Naive thymus-derived CD4-positive, alpha-beta T cell (primary cell): ENCODE results near the gene TMEM273. TPM values are rescaled to one million over a fixed set of nuclear protein-coding genes. Genes with fewer than 3 reads are reported as not detected.

Experiments used
- ATAC-seq: fragments of 150-1000 bp; cut with Tn5 transposase; 2 replicates; pipeline ENCODE4 v1.10.0; 2021; ENCODE audit warnings: mild to moderate bottlenecking, moderate library complexity
- CTCF ChIA-PET: fragments of 350-600 bp; sonication (Branson Sonifier 250); formaldehyde crosslinking; loops from one replicate; lab custom pipeline; 2021; ENCODE audit warnings: antibody characterized with exemption; lab: Charles Lee
- POLR2A ChIA-PET: fragments of 350-600 bp; sonication (Branson Sonifier 250); formaldehyde crosslinking; loops from one replicate; lab custom pipeline; 2021; ENCODE audit warnings: antibody characterized with exemption, inconsistent platforms; lab: Charles Lee
- DNase-seq, 9 donors: peaks; one replicate each; pipeline versions ENCODE4 v3.0.0 to v3.0.0-alpha.2; 2020 to 2022; ENCODE audit warnings: mixed read lengths in 1 of 9
- H3K27ac ChIP-seq: one replicate; pipeline ENCODE4 v1.7.0; 2013; ENCODE audit warnings: mild to moderate bottlenecking, low read depth, low read length, moderate library complexity
- H3K27me3 ChIP-seq, 2 donors: one replicate each; pipeline ENCODE4 v1.7.0; 2013; ENCODE audit warnings: low read length in 2 of 2, mild to moderate bottlenecking in 2 of 2, moderate library complexity in 2 of 2; ENCODE audit not compliant: control insufficient read depth in 2 of 2, insufficient read depth in 2 of 2
- H3K36me3 ChIP-seq, 3 experiments: 1 replicate in 2 of 3; 2 replicates in 1 of 3; pipeline ENCODE4 v1.7.0; 2013; ENCODE audit warnings: low read length in 3 of 3, mild to moderate bottlenecking in 3 of 3, moderate library complexity in 1 of 3; ENCODE audit not compliant: insufficient read depth in 3 of 3, control insufficient read depth in 2 of 3
- H3K4me1 ChIP-seq, 2 donors: one replicate each; pipeline ENCODE4 v1.7.0; 2013; ENCODE audit warnings: low read length in 2 of 2, mild to moderate bottlenecking in 2 of 2, moderate library complexity in 1 of 2; ENCODE audit not compliant: control insufficient read depth in 2 of 2, insufficient read depth in 2 of 2
- H3K4me3 ChIP-seq: 2 replicates; pipeline ENCODE4 v1.7.0; 2013; ENCODE audit warnings: mild to moderate bottlenecking, low read length
- H3K9me3 ChIP-seq, 3 experiments: 1 replicate in 2 of 3; 2 replicates in 1 of 3; pipeline ENCODE4 v1.7.0; 2013; ENCODE audit warnings: low read length in 3 of 3; ENCODE audit not compliant: control insufficient read depth in 2 of 3
- H3K27ac Mint-ChIP-seq, 9 donors: one replicate each; pipeline ENCODE4 v1.8.0; 2020 to 2022; ENCODE audit warnings: mixed read lengths in 9 of 9, mild to moderate bottlenecking in 8 of 9, moderate library complexity in 5 of 9, inconsistent platforms in 2 of 9
- H3K27me3 Mint-ChIP-seq, 5 donors: one replicate each; pipeline ENCODE4 v1.8.0; 2021 to 2022; ENCODE audit warnings: mixed read lengths in 5 of 5, mild to moderate bottlenecking in 1 of 5
- H3K36me3 Mint-ChIP-seq, 5 donors: one replicate each; pipeline ENCODE4 v1.8.0; 2020 to 2022; ENCODE audit warnings: mixed read lengths in 5 of 5, mild to moderate bottlenecking in 3 of 5, inconsistent platforms in 1 of 5
- H3K4me1 Mint-ChIP-seq, 7 donors: one replicate each; pipeline ENCODE4 v1.8.0; 2020 to 2022; ENCODE audit warnings: mixed read lengths in 7 of 7, mild to moderate bottlenecking in 3 of 7, inconsistent platforms in 1 of 7
- H3K4me3 Mint-ChIP-seq, 10 donors: one replicate each; pipeline ENCODE4 v1.8.0; 2020 to 2022; ENCODE audit warnings: mild to moderate bottlenecking in 10 of 10, mixed read lengths in 10 of 10, moderate library complexity in 6 of 10, inconsistent platforms in 2 of 10
- H3K9me3 Mint-ChIP-seq, 11 donors: one replicate each; pipeline ENCODE4 v1.8.0; 2020 to 2022; ENCODE audit warnings: mixed read lengths in 11 of 11, mild to moderate bottlenecking in 4 of 11, inconsistent platforms in 1 of 11, moderate library complexity in 1 of 11
- intact Hi-C, 2 donors: fragments of 100-400 bp; cut with micrococcal nuclease; formaldehyde crosslinking; loops; one replicate each; pipeline ENCODE4 v1.15.1; 2023
- polyA plus RNA-seq, 2 donors: library from polyadenylated mRNA; unstranded; fragments of 300-500 nt; fragmentation: Illumina TruSeq; gene quantifications; one replicate each; pipeline ENCODE4 v1.2.3, GENCODE V29; 2021
- total RNA-seq, 6 experiments: library from RNA in 5 of 6; stranded (reverse) in 5 of 6; gene quantifications; 1 replicate in 5 of 6; 2 replicates in 1 of 6; pipeline ENCODE4 v1.2.3 and lab custom pipeline; 2021 to 2026

Gene TMEM273
- total and polyA plus RNA-seq, 7 experiments from 2014 or later = 0.26 to 20.2 (median 1.8) TPM; not detected in 1

DNA sequence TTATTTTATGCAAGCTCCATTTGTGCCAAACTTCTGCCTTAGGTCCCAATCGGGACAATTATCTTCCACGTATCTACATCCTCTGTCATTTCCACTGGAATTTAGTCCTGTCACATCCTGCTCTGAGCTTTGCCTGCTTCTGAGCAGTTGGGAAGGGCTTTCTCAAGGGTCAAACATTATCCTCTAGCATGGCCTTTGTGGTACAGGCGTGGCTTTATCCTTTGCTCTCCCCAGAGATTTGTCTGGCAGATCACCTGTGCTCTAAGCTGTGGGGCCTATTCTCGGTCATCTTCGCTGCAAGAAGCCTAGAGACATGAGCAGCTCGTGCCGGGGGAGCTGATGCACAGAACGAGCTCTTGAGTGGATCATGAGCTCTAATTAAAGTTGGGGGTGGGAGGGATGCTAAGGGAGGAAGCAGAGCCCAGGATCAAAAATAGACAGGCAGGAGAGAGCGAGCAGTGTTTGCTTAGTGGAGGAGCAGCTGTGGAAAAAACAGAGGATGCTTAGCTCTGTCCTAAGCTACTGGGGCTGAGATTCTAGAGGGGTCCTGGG lies 19.8 kb upstream of the TMEM273 start:
- Mint-ChIP-seq H3K4me1 (peaks cover 0 to 4% (median 0%) of the 10 kb centered on the region in 7 donors), H3K4me3 (no peak overlapping the region), H3K27ac (no peak overlapping the region), H3K9me3 (peaks cover 0 to 7% (median 0%) of the 10 kb centered on the region in 11 donors), H3K36me3 (no peaks in the 10 kb centered on the region), H3K27me3 (peaks cover 18 to 43% (median 28%) of the 10 kb centered on the region in 5 donors)
- Histone ChIP-seq H3K27ac (no peak overlapping the region), H3K9me3 (no peaks in the 10 kb centered on the region), H3K4me1 (no peaks in the 10 kb centered on the region), H3K27me3 (no peaks in the 10 kb centered on the region), H3K36me3 (no peaks in the 10 kb centered on the region), H3K4me3 (no peak overlapping the region)
- no peak for DNase-seq
- ATAC-seq = no peak
- ChIA-PET POLR2A (no interaction called here), CTCF (no interaction called here)
- intact Hi-C loops = no loop called here

DNA sequence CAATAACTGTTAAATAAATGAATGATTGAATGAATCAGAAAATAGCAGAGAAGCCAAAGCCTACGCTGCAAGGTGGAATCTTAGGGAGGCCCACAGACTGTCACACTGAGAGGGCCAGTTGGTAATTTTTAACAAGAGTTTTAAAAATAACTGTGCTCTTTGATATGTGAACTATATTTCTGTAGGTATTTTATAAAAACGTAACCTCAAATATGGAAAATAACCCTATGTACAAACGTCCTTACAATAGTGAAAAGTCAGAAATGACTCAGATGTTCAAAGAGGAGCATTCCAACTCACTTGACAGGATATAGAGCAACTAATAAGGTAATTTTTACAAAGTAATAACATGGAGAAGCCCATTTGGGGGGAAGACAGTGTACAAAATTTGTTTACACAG lies 18.9 kb upstream of the TMEM273 start:
- ATAC-seq (no peak), DNase-seq (no peak)
- H3K36me3 Mint-ChIP-seq = no peaks in the 10 kb centered on the region
- H3K4me3 Mint-ChIP-seq = no peak overlapping the region
- Histone ChIP-seq H3K4me1 (no peaks in the 10 kb centered on the region), H3K4me3 (no peak overlapping the region), H3K27me3 (no peaks in the 10 kb centered on the region), H3K36me3 (no peaks in the 10 kb centered on the region), H3K9me3 (no peaks in the 10 kb centered on the region), H3K27ac (no peak overlapping the region)
- peaks cover 0 to 1% (median 0%) of the 10 kb centered on the region in 7 donors for H3K4me1 Mint-ChIP-seq
- H3K27ac Mint-ChIP-seq = no peak overlapping the region
- CTCF ChIA-PET = no interaction called here
- intact Hi-C loops = no loop called here
- H3K9me3 Mint-ChIP-seq = peaks cover 0 to 7% (median 0%) of the 10 kb centered on the region in 11 donors
- POLR2A ChIA-PET = no interaction called here
- H3K27me3 Mint-ChIP-seq = peaks cover 11 to 43% (median 21%) of the 10 kb centered on the region in 5 donors

DNA sequence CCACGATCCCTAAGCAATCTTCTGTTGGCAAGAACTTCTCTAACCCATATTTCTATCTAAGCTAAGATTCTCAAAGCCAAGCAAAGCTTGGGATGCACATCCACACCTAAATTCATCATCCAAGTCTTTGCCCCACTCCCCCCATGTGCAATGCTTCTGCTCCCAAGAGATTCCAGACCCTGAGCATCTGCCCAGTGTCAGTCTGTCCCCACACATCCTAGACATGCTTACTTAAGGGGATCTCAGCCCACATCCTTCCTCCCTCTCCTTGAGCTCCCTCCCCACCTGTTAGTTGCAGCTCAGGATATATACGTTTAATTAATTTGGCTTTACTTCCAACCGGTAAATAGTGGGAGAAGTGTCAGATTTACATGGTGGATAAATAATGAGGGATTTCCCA lies 17.0 kb upstream of the TMEM273 start:
- CTCF ChIA-PET = no interaction called here
- Mint-ChIP-seq H3K36me3 (no peaks in the 10 kb centered on the region), H3K27ac (no peak overlapping the region), H3K27me3 (peaks cover 0 to 38% (median 22%) of the 10 kb centered on the region in 5 donors), H3K4me1 (no peaks in the 10 kb centered on the region), H3K9me3 (peaks cover 0 to 7% (median 0%) of the 10 kb centered on the region in 11 donors), H3K4me3 (no peak overlapping the region)
- no peaks in the 10 kb centered on the region for H3K36me3 ChIP-seq
- no peak for DNase-seq
- H3K27me3 ChIP-seq = no peaks in the 10 kb centered on the region
- intact Hi-C loops = no loop called here
- no peaks in the 10 kb centered on the region for H3K9me3 ChIP-seq
- H3K27ac ChIP-seq = no peak overlapping the region
- no peaks in the 10 kb centered on the region for H3K4me1 ChIP-seq
- H3K4me3 ChIP-seq = no peak overlapping the region
- ATAC-seq = no peak
- POLR2A ChIA-PET = no interaction called here

DNA sequence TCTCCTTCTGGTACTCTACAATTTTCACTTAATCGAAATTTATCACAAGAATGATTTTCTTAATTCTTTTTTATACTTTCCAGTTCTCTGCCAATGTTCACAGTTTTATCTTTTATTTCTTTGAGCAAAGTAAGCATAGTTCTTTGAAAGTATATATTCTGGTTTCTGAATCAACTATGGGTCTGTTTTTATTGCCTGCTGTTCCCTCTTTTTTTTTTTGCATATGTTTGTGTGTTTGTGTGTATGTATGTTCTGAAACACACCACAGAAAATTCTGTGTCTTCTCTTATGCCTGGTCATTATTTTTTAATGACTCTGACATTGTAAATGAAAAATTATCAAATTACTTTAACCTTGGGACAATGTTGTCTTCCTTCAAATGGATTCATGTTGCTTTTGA lies 15.9 kb upstream of the TMEM273 start:
- Mint-ChIP-seq H3K27ac (no peak overlapping the region), H3K9me3 (peaks cover 0 to 7% (median 0%) of the 10 kb centered on the region in 11 donors), H3K36me3 (no peaks in the 10 kb centered on the region), H3K4me1 (no peaks in the 10 kb centered on the region), H3K4me3 (no peak overlapping the region), H3K27me3 (peaks cover 0 to 45% (median 22%) of the 10 kb centered on the region in 5 donors)
- no peaks in the 10 kb centered on the region for H3K27me3 ChIP-seq
- H3K4me1 ChIP-seq = no peaks in the 10 kb centered on the region
- ATAC-seq = no peak
- no peak overlapping the region for H3K4me3 ChIP-seq
- H3K27ac ChIP-seq = no peak overlapping the region
- CTCF ChIA-PET = no interaction called here
- intact Hi-C loops = no loop called here
- H3K36me3 ChIP-seq = no peaks in the 10 kb centered on the region
- no peaks in the 10 kb centered on the region for H3K9me3 ChIP-seq
- no peak for DNase-seq
- POLR2A ChIA-PET = no interaction called here

DNA sequence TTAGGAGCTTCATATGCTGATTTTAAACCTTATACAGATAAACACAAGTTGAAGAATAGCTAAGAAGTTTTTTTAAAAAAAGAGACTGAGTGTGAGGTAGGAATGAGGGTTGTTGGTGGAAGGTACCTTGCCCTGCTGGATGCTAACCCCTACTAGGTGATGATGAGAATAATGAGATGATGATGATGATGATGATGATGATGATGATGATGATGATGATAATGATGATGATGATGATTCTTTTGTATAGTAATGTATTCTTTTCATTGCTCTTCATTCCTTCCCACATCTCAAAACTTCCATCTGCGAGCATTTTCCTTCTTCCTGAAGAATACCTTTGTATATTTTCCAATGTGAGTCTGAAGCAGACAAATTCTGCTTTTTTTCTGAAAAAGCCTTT lies 14.1 kb upstream of the TMEM273 start:
- POLR2A ChIA-PET = no interaction called here
- Histone ChIP-seq H3K4me3 (no peak overlapping the region), H3K9me3 (no peaks in the 10 kb centered on the region), H3K27ac (no peak overlapping the region), H3K4me1 (no peaks in the 10 kb centered on the region), H3K27me3 (no peaks in the 10 kb centered on the region), H3K36me3 (no peaks in the 10 kb centered on the region)
- CTCF ChIA-PET = no interaction called here
- Mint-ChIP-seq H3K4me3 (no peak overlapping the region), H3K36me3 (no peaks in the 10 kb centered on the region), H3K9me3 (peaks cover 0 to 7% (median 0%) of the 10 kb centered on the region in 11 donors), H3K4me1 (no peaks in the 10 kb centered on the region), H3K27ac (no peak overlapping the region), H3K27me3 (peaks cover 6 to 59% (median 28%) of the 10 kb centered on the region in 5 donors)
- no peak for ATAC-seq
- no peak for DNase-seq
- intact Hi-C loops = no loop called here

DNA sequence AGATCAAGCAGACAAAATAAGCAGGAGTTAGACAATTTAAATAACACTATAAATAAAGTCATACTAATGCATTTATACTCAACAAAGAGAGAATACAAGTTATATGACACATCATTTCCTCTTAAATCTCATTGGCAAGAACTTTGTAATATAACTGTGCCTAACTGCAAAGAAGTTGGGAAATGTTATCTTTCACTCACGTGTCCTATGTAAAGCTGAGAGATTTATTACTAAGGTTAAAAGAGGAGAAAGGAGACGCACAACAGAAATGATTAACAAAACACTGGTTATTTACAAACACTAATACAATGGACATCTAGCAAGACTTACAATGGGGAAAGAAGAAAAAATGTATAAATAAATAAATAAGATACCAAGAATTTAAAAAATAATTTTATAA lies 12.7 kb upstream of the TMEM273 start:
- Mint-ChIP-seq H3K27me3 (peaks cover 13 to 67% (median 24%) of the 10 kb centered on the region in 5 donors), H3K4me3 (no peak overlapping the region), H3K4me1 (no peaks in the 10 kb centered on the region), H3K36me3 (no peaks in the 10 kb centered on the region), H3K27ac (no peak overlapping the region), H3K9me3 (peaks cover 0 to 7% (median 0%) of the 10 kb centered on the region in 11 donors)
- H3K4me3 ChIP-seq = no peak overlapping the region
- H3K9me3 ChIP-seq = no peaks in the 10 kb centered on the region
- no peak overlapping the region for H3K27ac ChIP-seq
- DNase-seq (no peak), ATAC-seq (no peak)
- ChIA-PET POLR2A (no interaction called here), CTCF (no interaction called here)
- intact Hi-C loops = no loop called here
- no peaks in the 10 kb centered on the region for H3K36me3 ChIP-seq
- no peaks in the 10 kb centered on the region for H3K27me3 ChIP-seq
- H3K4me1 ChIP-seq = no peaks in the 10 kb centered on the region

DNA sequence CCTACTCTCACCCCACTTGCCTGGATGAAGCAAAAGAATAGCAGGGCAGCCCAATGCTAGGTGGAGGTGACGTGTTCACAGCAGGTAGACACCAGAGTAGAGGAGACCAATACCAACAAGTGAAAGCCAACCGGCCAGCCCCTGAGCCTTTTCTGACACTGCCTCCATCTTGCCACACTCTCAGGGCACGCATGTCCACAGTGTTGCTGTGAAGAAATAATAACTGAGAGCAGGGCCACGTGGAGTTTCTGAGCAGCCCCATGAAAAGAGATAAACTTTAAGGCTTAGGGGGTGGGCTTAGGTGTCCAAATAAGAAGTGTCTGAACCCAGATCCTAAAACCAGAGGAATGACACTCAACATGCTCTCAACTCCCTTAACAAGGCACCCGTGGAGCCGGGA lies 9.0 kb upstream of the TMEM273 start:
- Mint-ChIP-seq H3K27me3 (peaks cover 13 to 44% (median 21%) of the 10 kb centered on the region in 5 donors), H3K4me3 (no peak overlapping the region), H3K36me3 (no peaks in the 10 kb centered on the region), H3K4me1 (peaks cover 0 to 10% (median 0%) of the 10 kb centered on the region in 7 donors), H3K9me3 (peaks cover 0 to 7% (median 0%) of the 10 kb centered on the region in 11 donors), H3K27ac (no peak overlapping the region)
- ChIA-PET CTCF (no interaction called here), POLR2A (no interaction called here)
- no peaks in the 10 kb centered on the region for H3K27me3 ChIP-seq
- no peak overlapping the region for H3K27ac ChIP-seq
- no peaks in the 10 kb centered on the region for H3K4me1 ChIP-seq
- intact Hi-C loops = no loop called here
- no peaks in the 10 kb centered on the region for H3K36me3 ChIP-seq
- ATAC-seq (no peak), DNase-seq (no peak)
- no peak overlapping the region for H3K4me3 ChIP-seq
- H3K9me3 ChIP-seq = no peaks in the 10 kb centered on the region
